ENCODE results near the gene NEK11.

NEK11 gene

GRCh38 chr3:131042271-131042985, 15.8 kb downstream of the NEK11 start:
- peak; percentile 46 for DNase-seq

DNA sequence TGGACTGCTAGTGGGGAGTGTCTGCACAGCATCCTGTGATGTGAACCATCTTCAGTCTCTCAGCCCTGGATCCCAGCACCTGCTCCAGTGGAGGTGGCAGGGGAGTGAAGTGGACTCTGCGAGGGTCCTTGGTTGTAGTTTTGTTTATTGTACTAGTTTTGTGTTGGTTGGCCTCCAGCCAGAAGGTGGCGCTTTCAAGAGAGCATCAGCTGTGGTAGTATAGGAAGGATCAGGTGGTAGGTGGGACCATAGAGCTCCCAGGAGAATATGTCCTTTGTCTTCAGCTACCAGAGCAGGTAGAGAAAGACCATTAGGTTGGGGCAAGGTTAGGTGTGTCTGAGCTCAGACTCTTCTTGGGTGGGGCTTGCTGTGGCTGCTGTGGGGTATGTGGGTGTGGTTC, 20.9 kb downstream of the NEK11 start:
- DNase-seq = no peak

DNA sequence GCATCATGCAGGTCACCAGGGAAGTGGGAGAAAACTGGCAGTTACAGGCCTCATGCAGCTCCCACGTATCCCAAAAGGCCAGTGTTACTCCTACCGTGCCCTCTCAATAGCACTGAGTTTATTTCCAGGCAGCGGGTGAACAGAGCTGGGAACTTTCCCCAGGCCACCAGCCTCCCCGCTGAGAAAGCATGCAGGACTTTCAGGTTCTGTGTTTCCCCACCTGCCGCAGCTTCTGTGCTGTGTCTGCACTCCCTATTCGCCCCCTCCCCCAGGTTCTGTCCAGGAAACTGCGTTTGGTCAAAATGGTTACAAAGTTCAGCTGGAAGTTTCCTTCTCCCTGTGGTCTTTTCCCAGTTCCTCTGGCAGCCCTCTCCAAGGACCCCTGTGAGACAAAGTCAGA, 21.4 kb downstream of the NEK11 start:
- no peak for DNase-seq

- no peak for DNase-seq
Observed at GRCh38 chr3:131050001-131050400, 23.3 kb downstream of the NEK11 start.

DNA sequence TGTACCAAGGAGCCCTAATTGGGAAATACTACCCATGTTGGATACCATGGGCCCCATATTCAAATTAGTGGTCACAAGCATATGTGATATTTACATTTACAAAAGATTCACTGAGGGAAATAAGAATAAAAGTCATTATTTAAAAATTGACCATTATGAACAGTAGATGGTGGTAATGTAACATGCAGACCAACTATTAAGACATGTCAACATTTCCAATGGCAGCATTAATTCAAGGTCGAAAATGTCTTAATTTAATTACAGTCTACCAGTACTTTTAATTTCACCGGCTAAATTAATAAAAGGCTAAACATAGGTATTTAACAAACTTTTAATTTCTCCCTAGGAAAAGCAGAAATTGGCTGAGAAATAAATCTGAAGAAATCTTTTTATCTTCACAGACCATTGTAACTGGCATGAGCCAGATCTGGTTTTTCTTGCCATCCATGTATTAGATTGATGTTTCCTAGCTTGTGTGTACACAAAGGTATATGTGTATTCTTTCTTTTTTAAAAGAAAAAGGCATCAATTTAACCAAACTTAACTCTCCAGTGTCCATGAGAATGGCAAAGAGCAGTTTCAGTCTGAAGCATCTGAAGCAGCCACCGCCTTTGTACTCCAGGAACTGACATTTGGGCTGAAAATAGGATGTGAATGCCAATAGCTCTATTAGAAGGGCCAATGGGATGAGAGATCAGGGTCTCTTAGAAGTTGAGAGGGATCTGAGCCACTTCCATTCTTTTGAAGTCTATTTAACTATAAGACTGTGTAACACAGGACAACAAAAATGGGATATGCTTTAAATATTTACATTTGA, 26.6 kb downstream of the NEK11 start:
- DNase-seq = no peak

- DNase-seq = no peak
Observed at GRCh38 chr3:131067983-131068382, 41.3 kb downstream of the NEK11 start.

DNA sequence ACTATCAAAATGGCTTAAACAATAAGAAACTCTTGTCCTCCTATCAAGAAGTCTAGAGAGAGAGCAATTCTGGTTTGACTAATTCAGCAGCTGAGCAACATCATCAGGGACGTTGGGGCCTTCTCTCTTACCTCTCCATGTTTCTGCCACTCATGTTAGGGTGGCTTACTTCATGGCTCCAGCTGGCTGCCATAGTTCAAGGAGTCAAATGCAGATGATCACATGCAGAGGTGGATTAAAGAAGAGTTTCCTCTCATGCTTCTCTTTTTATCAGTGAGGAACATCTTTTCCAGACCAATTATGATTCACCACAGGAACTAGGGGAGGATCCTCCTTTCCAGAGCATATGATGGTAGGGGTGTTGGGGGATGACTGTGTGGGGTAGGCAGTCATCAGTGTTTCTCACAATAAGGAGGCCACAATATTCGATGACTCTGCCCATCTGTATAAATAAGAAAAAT, 45.5 kb downstream of the NEK11 start:
- DNase-seq = no peak

- DNase-seq = no peak
Observed at GRCh38 chr3:131072845-131073244, 46.2 kb downstream of the NEK11 start.

DNA sequence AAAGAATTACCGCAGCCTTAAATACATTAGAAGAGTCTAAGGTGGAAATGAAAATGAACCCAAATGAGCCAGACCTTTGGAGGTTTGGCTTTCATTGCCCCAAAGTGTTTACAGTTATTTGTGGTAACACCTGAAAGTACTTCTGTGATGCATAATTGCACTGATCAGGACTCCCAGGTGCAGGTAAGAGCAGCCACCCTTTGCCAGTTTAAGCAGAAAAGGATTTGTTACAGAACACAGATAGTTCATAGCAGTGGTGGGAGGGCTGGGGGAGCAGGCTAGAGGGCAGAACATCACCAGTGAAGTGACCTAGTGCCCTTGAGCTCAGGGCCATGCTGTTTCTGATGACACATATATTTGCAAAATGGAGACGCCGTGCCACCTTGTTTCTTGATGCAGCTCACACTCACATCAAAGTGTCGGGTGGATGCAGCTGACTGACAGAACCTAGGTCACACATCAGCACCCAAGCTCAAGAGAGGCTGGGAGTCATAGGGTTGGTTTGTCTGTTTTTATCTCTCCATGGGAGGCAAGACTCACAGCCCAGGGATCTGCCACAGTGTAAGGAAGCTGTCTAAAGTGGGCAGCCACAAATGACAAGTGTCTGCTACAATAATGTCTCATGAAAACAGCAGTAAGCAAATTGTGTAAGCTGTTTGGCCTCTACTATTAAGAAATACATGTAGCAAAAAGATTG, 49.1 kb downstream of the NEK11 start:
- DNase-seq = no peak

DNA sequence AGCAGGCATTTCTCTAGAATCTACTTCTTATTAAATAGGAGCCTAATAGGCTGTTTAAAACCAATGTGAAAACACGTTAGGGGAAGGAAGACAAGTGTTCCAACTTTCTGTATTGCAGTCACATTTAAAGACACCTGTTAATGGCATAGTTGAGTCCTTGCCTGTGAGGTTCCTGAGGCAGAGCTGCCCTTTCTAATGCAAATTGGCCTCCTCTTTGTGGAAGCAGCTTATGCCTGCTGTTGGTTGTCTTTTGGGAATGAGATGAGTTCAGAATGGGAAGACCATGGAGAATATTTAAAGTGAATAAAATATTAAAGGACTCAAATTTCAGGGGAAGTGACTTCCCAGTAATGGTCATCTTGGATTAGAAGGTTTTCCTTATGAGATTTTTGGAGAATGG, 51.2 kb downstream of the NEK11 start:
- no peak for DNase-seq

DNA sequence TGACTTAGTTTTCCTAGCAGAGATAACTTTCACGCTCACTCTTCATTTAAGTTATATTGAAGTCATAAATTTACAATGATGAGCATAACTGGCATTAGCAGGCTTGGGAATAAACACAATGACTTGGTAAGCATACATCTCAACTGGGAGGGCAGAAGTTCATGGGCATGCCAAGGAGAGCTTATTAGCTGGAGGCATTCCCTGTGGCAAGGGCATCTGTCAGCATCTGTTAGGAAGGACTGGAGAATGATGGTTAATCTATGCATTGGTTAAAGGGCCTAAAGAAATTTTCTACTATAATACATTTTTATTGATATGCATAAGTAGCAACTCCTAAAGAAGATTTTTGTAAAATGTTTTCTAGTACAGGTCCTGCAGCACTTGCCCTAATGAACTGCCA, 52.4 kb downstream of the NEK11 start:
- no peak for DNase-seq

GRCh38 chr3:131081224-131081623, 54.5 kb downstream of the NEK11 start:
- no peak for DNase-seq

DNA sequence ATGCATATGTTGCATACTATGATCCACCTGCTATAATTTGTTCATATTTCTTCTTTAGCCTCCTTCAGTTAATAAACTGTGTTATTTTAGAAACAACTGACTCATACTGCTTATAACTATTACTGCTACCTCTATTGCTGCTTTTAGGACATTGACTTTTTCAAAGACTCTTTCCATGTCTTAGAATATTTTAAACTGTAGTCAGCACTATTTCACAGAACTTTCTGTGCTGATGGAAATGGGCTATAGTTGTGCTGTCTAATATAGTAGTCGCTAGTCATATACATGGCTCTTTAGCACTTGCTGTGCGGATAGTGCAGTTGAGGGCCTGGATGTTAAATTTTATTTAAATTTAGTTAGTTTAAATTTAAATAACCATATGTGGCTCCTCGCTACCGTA, 55.6 kb downstream of the NEK11 start:
- no peak for DNase-seq

DNA sequence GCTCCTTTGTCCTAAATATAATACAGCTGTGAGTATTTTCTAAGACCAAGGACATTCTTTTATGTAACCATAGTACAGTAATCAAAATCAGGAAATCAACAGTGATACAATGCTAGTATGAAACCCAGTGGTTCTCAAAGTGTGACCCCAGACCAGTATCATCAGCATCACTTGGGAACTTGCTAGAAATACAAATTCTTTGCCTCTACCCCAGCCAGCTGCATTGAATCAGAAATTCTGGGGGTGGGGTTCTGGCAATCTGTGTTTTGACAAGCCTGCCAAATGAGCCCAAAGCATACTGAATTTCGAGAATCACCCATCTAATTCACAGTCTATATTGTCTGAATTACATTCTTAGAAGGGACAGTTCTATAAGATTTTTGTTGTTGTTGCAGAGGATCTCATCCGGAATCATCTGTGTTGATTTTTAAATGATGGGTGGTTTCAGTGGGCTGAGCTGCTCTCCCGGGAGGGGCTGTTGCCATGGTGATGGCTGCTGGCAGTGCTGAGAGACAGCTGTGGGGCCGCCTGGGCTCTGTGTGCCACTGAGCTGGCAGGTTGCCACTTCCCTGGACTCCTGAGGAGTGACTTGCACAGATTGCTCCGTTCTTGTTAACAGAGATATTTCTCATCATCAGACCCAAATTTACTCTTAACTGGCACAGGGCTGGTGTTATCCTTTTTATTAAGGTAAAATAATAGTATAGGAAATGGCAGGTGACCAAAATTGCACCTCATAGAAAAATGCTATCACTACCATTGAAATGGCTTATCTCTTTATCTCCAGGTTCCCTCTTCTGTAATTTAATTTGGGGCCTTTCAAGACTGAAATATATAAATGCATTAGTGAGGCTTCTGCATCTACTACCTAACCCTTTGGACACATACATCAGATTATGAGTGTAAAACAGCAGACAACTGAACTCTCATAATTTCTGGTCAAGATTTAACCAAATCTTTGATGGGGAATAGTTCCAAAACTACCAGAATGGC, 56.5 kb downstream of the NEK11 start:
- no peak for DNase-seq

DNA sequence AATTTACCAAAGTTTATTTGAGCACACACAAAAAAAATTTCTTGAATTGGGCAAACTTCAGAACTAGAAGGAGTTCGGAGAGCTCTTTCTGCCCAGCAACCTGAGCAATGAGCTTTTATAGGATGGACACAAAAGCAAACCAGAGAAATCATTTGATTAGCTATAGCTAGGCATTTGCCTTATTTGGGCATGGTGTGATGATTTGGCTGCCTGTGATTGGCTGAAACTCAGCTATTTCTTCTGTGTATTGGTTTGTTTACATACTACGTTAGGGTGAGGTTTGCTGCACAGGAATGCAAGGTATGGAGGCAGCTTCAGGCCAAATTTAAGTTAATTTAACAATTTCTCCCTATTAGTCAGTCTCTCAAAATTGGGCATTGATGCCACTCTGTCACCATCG, 65.1 kb downstream of the NEK11 start:
- no peak for DNase-seq

- DNase-seq = no peak
Observed at GRCh38 chr3:131107637-131108433, 81.2 kb downstream of the NEK11 start.

GRCh38 chr3:131109156-131109555, 82.5 kb downstream of the NEK11 start:
- DNase-seq = no peak

GRCh38 chr3:131110087-131110486, 83.4 kb downstream of the NEK11 start:
- DNase-seq = no peak

- DNase-seq = no peak
Observed at GRCh38 chr3:131114256-131114655, 87.6 kb downstream of the NEK11 start.

DNA sequence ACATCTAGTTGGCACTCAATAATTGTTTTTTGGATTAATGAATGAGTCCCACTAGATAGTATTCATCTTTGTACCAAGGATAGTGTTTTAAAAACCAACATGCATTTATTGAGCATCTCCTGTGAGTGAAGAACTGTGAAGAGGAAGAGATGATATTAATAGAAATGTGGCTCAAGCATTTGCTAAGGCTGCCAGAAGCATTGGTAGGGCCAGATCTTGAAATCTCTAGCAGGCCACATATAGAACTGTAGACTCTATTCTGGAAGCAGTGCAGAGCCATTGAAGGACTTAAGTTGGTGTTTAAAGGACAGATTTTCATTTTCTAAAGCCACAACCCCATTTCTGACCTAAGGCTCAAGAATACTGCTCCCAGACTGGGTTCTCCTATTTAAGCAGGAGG, 99.0 kb downstream of the NEK11 start:
- DNase-seq = no peak

- no peak for DNase-seq
Observed at GRCh38 chr3:131140891-131141290, 114.2 kb downstream of the NEK11 start.

- DNase-seq = no peak
Observed at GRCh38 chr3:131141770-131142169, 115.1 kb downstream of the NEK11 start.

Measured in CD4-positive, alpha-beta T cell treated with Interleukin-15 for 1 hour (primary cell).